ENCODE data around the gene NXPH4.

DNA sequence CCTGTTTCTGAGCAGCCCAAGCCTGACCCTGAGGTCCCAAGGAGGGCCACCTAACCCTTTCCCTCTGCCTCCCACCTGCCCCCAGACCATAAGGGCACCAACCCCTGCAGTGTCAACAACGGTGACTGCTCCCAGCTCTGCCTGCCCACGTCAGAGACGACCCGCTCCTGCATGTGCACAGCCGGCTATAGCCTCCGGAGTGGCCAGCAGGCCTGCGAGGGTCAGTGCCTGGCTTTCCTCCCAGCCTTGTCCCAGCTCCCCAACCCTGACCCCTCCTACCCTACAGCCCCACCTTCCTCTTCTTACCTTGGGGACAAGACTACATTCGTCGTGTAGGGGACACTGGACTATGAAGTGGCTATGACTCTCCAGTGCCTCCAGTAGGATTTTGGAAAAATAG, 35.5 kb upstream of the NXPH4 start:
- TF ChIP-seq, protein P1, sequence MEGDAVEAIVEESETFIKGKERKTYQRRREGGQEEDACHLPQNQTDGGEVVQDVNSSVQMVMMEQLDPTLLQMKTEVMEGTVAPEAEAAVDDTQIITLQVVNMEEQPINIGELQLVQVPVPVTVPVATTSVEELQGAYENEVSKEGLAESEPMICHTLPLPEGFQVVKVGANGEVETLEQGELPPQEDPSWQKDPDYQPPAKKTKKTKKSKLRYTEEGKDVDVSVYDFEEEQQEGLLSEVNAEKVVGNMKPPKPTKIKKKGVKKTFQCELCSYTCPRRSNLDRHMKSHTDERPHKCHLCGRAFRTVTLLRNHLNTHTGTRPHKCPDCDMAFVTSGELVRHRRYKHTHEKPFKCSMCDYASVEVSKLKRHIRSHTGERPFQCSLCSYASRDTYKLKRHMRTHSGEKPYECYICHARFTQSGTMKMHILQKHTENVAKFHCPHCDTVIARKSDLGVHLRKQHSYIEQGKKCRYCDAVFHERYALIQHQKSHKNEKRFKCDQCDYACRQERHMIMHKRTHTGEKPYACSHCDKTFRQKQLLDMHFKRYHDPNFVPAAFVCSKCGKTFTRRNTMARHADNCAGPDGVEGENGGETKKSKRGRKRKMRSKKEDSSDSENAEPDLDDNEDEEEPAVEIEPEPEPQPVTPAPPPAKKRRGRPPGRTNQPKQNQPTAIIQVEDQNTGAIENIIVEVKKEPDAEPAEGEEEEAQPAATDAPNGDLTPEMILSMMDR (IDR thresholded peaks at IDR 0.05), result no peak
- TF ChIP-seq POLR2A (IDR thresholded peaks at IDR 0.05) (no peak), POLR2AphosphoS5 (IDR thresholded peaks at IDR 0.05) (no peak)

Data from suprapubic skin (tissue), 4 donors.